Neuronal stem cell (in vitro differentiated cells): ENCODE data around the gene RPS6KA2.

Experiments used
- DNase-seq: peaks from one replicate; pipeline ENCODE4 v3.0.0-alpha.2; 2013; ENCODE audit warnings: low spot score
- H2AFZ ChIP-seq: one replicate; pipeline ENCODE4 v1.6.1; 2013; ENCODE audit warnings: mild to moderate bottlenecking, low read length, inconsistent platforms
- H2AK5ac ChIP-seq: 2 replicates; pipeline ENCODE4 v1.6.1; 2013; ENCODE audit warnings: low read depth, mild to moderate bottlenecking, inconsistent platforms, low read length, moderate library complexity, mixed read lengths
- H2BK120ac ChIP-seq: 2 replicates; pipeline ENCODE4 v1.6.1; 2013; ENCODE audit warnings: low read depth, mild to moderate bottlenecking, inconsistent platforms, low read length, moderate library complexity, mixed read lengths
- H2BK12ac ChIP-seq: one replicate; pipeline ENCODE4 v1.6.1; 2013; ENCODE audit warnings: low read length, inconsistent platforms
- H2BK15ac ChIP-seq: 2 replicates; pipeline ENCODE4 v1.6.1; 2013; ENCODE audit warnings: mild to moderate bottlenecking, low read length, inconsistent platforms, mixed read lengths
- H2BK5ac ChIP-seq: one replicate; pipeline ENCODE4 v1.6.1; 2013; ENCODE audit warnings: inconsistent platforms, mild to moderate bottlenecking, low read length, moderate library complexity
- H3K14ac ChIP-seq: one replicate; pipeline ENCODE4 v1.6.1; 2013; ENCODE audit warnings: low read length, inconsistent platforms
- H3K18ac ChIP-seq: 2 replicates; pipeline ENCODE4 v1.6.1; 2013; ENCODE audit warnings: low read length, inconsistent platforms
- H3K23ac ChIP-seq: 2 replicates; pipeline ENCODE4 v1.6.1; 2013; ENCODE audit warnings: low read depth, mild to moderate bottlenecking, mixed read lengths, low read length, inconsistent platforms; ENCODE audit not compliant: poor library complexity
- H3K27ac ChIP-seq: replicated peaks from 3 replicates; pipeline ENCODE4 v1.5.1; 2013; ENCODE audit warnings: low read length, inconsistent platforms
- H3K27me3 ChIP-seq, 3 experiments: 2 replicates each; pipeline ENCODE4 v1.6.1; 2013; ENCODE audit warnings: low read length in 3 of 3, mild to moderate bottlenecking in 2 of 3, inconsistent platforms in 1 of 3, low read depth in 1 of 3, mixed read lengths in 1 of 3, moderate library complexity in 1 of 3; ENCODE audit not compliant: control insufficient read depth in 3 of 3, insufficient read depth in 3 of 3
- H3K36me3 ChIP-seq, 2 donors: replicated peaks in 1 of 2; 2 replicates each; pipeline ENCODE4 v1.6.1; 2013; ENCODE audit warnings: low read length in 2 of 2; ENCODE audit not compliant: control insufficient read depth in 2 of 2, insufficient read depth in 2 of 2
- H3K4ac ChIP-seq: 2 replicates; pipeline ENCODE4 v1.6.1; 2013; ENCODE audit warnings: inconsistent platforms, mild to moderate bottlenecking, low read length, moderate library complexity
- H3K4me1 ChIP-seq, 2 donors: 1 replicate in 1 of 2; 2 replicates in 1 of 2; pipeline ENCODE4 v1.6.1; 2013; ENCODE audit warnings: low read length in 2 of 2, low read depth in 1 of 2; ENCODE audit not compliant: control insufficient read depth in 2 of 2, insufficient read depth in 1 of 2
- H3K4me2 ChIP-seq: one replicate; pipeline ENCODE4 v1.6.1; 2013; ENCODE audit warnings: mild to moderate bottlenecking, low read length, inconsistent platforms; ENCODE audit not compliant: insufficient read depth, poor library complexity, severe bottlenecking
- H3K4me3 ChIP-seq, 2 donors: 2 replicates each; pipeline ENCODE4 v1.5.1; 2013; ENCODE audit warnings: low read length in 2 of 2, mild to moderate bottlenecking in 2 of 2, inconsistent platforms in 1 of 2, moderate library complexity in 1 of 2
- H3K79me1 ChIP-seq: one replicate; pipeline ENCODE4 v1.6.1; 2013; ENCODE audit warnings: low read depth, mild to moderate bottlenecking, inconsistent platforms, low read length, moderate library complexity
- H3K9ac ChIP-seq: one replicate; pipeline ENCODE4 v1.6.1; 2013; ENCODE audit warnings: mild to moderate bottlenecking, low read depth, low read length, inconsistent platforms; ENCODE audit not compliant: poor library complexity
- H3K9me3 ChIP-seq, 2 donors: replicated peaks in 1 of 2; 2 replicates each; pipeline versions ENCODE3 to v1.6.1; 2013; ENCODE audit warnings: low read length in 2 of 2, mild to moderate bottlenecking in 2 of 2, inconsistent platforms in 1 of 2, low read depth in 1 of 2, mixed read lengths in 1 of 2, moderate library complexity in 1 of 2; ENCODE audit not compliant: control insufficient read depth in 2 of 2, insufficient read depth in 1 of 2
- H4K8ac ChIP-seq: one replicate; pipeline ENCODE4 v1.6.1; 2013; ENCODE audit warnings: low read depth, mild to moderate bottlenecking, inconsistent platforms, low read length, moderate library complexity
- H4K91ac ChIP-seq: one replicate; pipeline ENCODE4 v1.6.1; 2013; ENCODE audit warnings: low read length, low read depth, mild to moderate bottlenecking, inconsistent platforms; ENCODE audit not compliant: poor library complexity
- WGBS, 2 donors: extraction: QIAGEN DNeasy Blood & Tissue Kit; methylation state at CpG; one replicate each; pipeline ENCODE4 v1.1.7; 2013; ENCODE audit warnings: missing lambda C conversion rate in 2 of 2, mixed read lengths in 1 of 2; ENCODE audit not compliant: insufficient read length in 2 of 2, insufficient replicate concordance in 1 of 2; ENCODE audit errors: extremely low coverage in 2 of 2; 5-methylcytosine and 5-hydroxymethylcytosine counted together

RPS6KA2 gene

DNA sequence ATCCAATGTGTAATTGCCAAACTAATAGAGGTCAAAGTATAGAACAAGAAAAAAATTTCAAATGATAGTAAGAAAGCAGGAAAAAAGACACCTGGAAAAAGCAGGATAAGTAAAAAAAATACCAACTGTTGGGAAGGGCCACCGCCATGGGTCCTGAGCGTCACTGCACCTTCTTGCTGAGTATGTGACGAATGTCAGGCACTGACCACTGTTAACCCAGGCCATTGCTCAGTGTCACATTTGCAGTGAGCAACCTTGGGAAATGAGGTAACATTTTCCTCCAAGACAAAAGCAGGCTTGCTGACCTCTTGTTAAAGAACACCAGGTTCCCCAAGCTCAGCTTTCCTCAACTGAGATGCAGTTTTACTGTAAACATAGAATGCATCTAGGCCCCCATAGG, 15.6 kb upstream of the RPS6KA2 start:
- Histone ChIP-seq H3K4me2 (no peak overlapping the region), H3K4ac (no peak overlapping the region), H3K27me3 (no peaks in the 10 kb centered on the region), H4K91ac (no peak overlapping the region), H2AK5ac (no peak overlapping the region), H3K27ac (no peak overlapping the region), H3K9ac (no peak overlapping the region), H3K4me3 (no peak overlapping the region), H4K8ac (no peak overlapping the region), H3K18ac (no peak overlapping the region), H3K79me1 (no peaks in the 10 kb centered on the region), H3K23ac (no peak overlapping the region), H2AFZ (no peak overlapping the region), H3K14ac (no peak overlapping the region), H3K9me3 (peaks cover 0 to 1% of the 10 kb centered on the region in 2 donors), H2BK5ac (no peak overlapping the region), H3K36me3 (no peaks in the 10 kb centered on the region), H3K4me1 (peaks cover 0 to 1% of the 10 kb centered on the region in 2 donors), H2BK12ac (no peak overlapping the region), H2BK15ac (no peak overlapping the region), H2BK120ac (no peak overlapping the region)
- WGBS, 2 donors: no CpG with 5 or more reads among the region's 3 CpGs
- DNase-seq: no peak

- no peak overlapping the region for H3K18ac ChIP-seq
- no peak overlapping the region for H2AFZ ChIP-seq
- no peak overlapping the region for H3K4ac ChIP-seq
- no peak overlapping the region for H3K4me2 ChIP-seq
- no peak overlapping the region for H3K23ac ChIP-seq
- H3K4me3 ChIP-seq: no peak overlapping the region
- no peak overlapping the region for H2BK12ac ChIP-seq
- no peaks in the 10 kb centered on the region for H3K79me1 ChIP-seq
- no peak overlapping the region for H3K9ac ChIP-seq
- no peaks in the 10 kb centered on the region for H3K36me3 ChIP-seq
- no peaks in the 10 kb centered on the region for H3K4me1 ChIP-seq
- no peaks in the 10 kb centered on the region for H3K27me3 ChIP-seq
- H2BK15ac ChIP-seq: no peak overlapping the region
- H4K8ac ChIP-seq: no peak overlapping the region
- H4K91ac ChIP-seq: no peak overlapping the region
- no peak overlapping the region for H2AK5ac ChIP-seq
- peaks cover 0 to 1% of the 10 kb centered on the region in 2 donors for H3K9me3 ChIP-seq
- no CpG with 5 or more reads among the region's 19 CpGs for WGBS, 2 donors
- H2BK5ac ChIP-seq: no peak overlapping the region
- no peak overlapping the region for H3K27ac ChIP-seq
- H2BK120ac ChIP-seq: no peak overlapping the region
- DNase-seq: no peak
- no peak overlapping the region for H3K14ac ChIP-seq
These were observed 13.4 kb upstream of the RPS6KA2 start for GRCh38 chr6:166640342-166641043.

- Histone ChIP-seq H3K79me1 (no peaks in the 10 kb centered on the region), H2BK12ac (no peak overlapping the region), H3K4me1 (no peaks in the 10 kb centered on the region), H4K8ac (no peak overlapping the region), H2AK5ac (no peak overlapping the region), H3K4ac (no peak overlapping the region), H3K36me3 (no peaks in the 10 kb centered on the region), H2AFZ (no peak overlapping the region), H3K4me3 (no peak overlapping the region), H4K91ac (no peak overlapping the region), H3K4me2 (no peak overlapping the region), H2BK15ac (no peak overlapping the region), H2BK5ac (no peak overlapping the region), H3K14ac (no peak overlapping the region), H3K27ac (no peak overlapping the region), H2BK120ac (no peak overlapping the region), H3K23ac (no peak overlapping the region), H3K27me3 (no peaks in the 10 kb centered on the region), H3K9ac (no peak overlapping the region), H3K9me3 (peaks cover 0 to 1% of the 10 kb centered on the region in 2 donors), H3K18ac (no peak overlapping the region)
- WGBS, 2 donors: no CpG with 5 or more reads among the region's 6 CpGs
- DNase-seq: no peak
These were observed 12.9 kb upstream of the RPS6KA2 start for GRCh38 chr6:166639921-166640320.

DNA sequence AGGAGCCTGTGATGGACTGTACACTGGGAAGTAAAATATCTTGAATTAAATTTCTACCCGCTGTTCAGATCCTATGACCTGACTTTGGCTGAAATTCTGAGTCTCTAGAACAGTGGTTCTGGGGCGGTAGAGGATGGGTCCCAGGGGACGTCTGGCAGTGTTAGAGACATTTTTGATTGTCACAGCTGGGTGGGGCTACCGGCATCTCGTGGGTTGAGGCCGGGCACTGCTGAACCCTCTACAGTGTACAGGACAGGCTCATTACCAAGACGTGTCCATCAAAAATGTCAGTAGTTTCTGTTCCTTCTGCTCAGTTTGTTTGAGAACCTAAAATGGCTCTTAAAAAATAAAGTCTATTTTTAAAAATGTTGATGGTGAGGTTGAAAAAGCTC, 11.5 kb upstream of the RPS6KA2 start:
- Histone ChIP-seq H3K4ac (no peak overlapping the region), H3K23ac (no peak overlapping the region), H3K14ac (no peak overlapping the region), H3K4me1 (peaks cover 0 to 2% of the 10 kb centered on the region in 2 donors), H3K9me3 (no peaks in the 10 kb centered on the region), H4K8ac (no peak overlapping the region), H2BK5ac (no peak overlapping the region), H2BK120ac (no peak overlapping the region), H3K4me2 (no peak overlapping the region), H3K79me1 (no peaks in the 10 kb centered on the region), H2BK12ac (no peak overlapping the region), H2BK15ac (no peak overlapping the region), H4K91ac (no peak overlapping the region), H2AK5ac (no peak overlapping the region), H3K4me3 (no peak overlapping the region), H3K9ac (no peak overlapping the region), H3K36me3 (no peaks in the 10 kb centered on the region), H3K18ac (no peak overlapping the region), H2AFZ (no peak overlapping the region), H3K27ac (no peak overlapping the region), H3K27me3 (no peaks in the 10 kb centered on the region)
- no peak for DNase-seq
- no CpG with 5 or more reads among the region's 7 CpGs for WGBS, 2 donors
